ENCODE data around the gene SCN1B. TPM values are rescaled to one million over a fixed set of nuclear protein-coding genes. Genes with fewer than 3 reads are reported as not detected.
"Not testable (repeated sequence)": the region's sequence is repeated elsewhere in the genome, so short reads cannot be mapped to it uniquely, and the experiment has no call there.

SCN1B gene
- total RNA-seq (2014; rRNA removed; shearing (Covaris generic)) = 2.9 and 6.6 TPM in 2 replicates

GRCh38 chr19:35030257-35031071, at the start of gene SCN1B:
Gene SCN1B, plus strand, starts transcription at chr19:35030470. Its CDS starts 351 bp downstream, at chr19:35030821.
- peak; percentile 88 for DNase-seq (ENCODE audit: low read depth)

GRCh38 chr19:34982275-34982674, 48.0 kb upstream of the SCN1B start:
- DNase-seq (ENCODE audit: low read depth) = no peak

- no peak for DNase-seq (ENCODE audit: low read depth)
These were observed 46.5 kb upstream of the SCN1B start for GRCh38 chr19:34983786-34984185.

- DNase-seq (ENCODE audit: low read depth) = no peak
These were observed 46.0 kb upstream of the SCN1B start for GRCh38 chr19:34984287-34984686.

GRCh38 chr19:34985249-34986022, 44.8 kb upstream of the SCN1B start:
- DNase-seq (ENCODE audit: low read depth) = no peak

GRCh38 chr19:34988119-34988518, 42.2 kb upstream of the SCN1B start:
- DNase-seq (ENCODE audit: low read depth) = no peak

- DNase-seq (ENCODE audit: low read depth) = no peak
These were observed 41.0 kb upstream of the SCN1B start for GRCh38 chr19:34989298-34989697.

GRCh38 chr19:34990578-34991192, 39.6 kb upstream of the SCN1B start:
- no peak for DNase-seq (ENCODE audit: low read depth)

GRCh38 chr19:34991542-34992333, 38.5 kb upstream of the SCN1B start:
- no peak for DNase-seq (ENCODE audit: low read depth)

- not testable (repeated sequence) for DNase-seq (ENCODE audit: low read depth)
These were observed 37.7 kb upstream of the SCN1B start for GRCh38 chr19:34992582-34992981.

GRCh38 chr19:34994286-34994642, 36.0 kb upstream of the SCN1B start:
- no peak for DNase-seq (ENCODE audit: low read depth)

- DNase-seq (ENCODE audit: low read depth) = peak; percentile 43
These were observed 35.4 kb upstream of the SCN1B start for GRCh38 chr19:34994643-34995541.

GRCh38 chr19:34995551-34995950, 34.7 kb upstream of the SCN1B start:
- no peak for DNase-seq (ENCODE audit: low read depth)

GRCh38 chr19:34997071-34997617, 33.1 kb upstream of the SCN1B start:
- DNase-seq (ENCODE audit: low read depth) = no peak

- not testable (repeated sequence) for DNase-seq (ENCODE audit: low read depth)
These were observed 32.0 kb upstream of the SCN1B start for GRCh38 chr19:34998224-34998623.

GRCh38 chr19:34998777-34999497, 31.3 kb upstream of the SCN1B start:
- no peak for DNase-seq (ENCODE audit: low read depth)

GRCh38 chr19:34999498-35000337, 30.6 kb upstream of the SCN1B start, which contains the start of gene GRAMD1A:
Gene GRAMD1A, plus strand, starts transcription at chr19:35000323. Its CDS starts 156 bp downstream, at chr19:35000479.
- peak; percentile 90 for DNase-seq (ENCODE audit: low read depth)

GRCh38 chr19:35000338-35000646, 30.0 kb upstream of the SCN1B start:
- no peak for DNase-seq (ENCODE audit: low read depth)
